ENCODE measurements around the gene OR4A16. TPM values are rescaled to one million over a fixed set of nuclear protein-coding genes. Genes with fewer than 3 reads are reported as not detected.

Gene OR4A16, protein sequence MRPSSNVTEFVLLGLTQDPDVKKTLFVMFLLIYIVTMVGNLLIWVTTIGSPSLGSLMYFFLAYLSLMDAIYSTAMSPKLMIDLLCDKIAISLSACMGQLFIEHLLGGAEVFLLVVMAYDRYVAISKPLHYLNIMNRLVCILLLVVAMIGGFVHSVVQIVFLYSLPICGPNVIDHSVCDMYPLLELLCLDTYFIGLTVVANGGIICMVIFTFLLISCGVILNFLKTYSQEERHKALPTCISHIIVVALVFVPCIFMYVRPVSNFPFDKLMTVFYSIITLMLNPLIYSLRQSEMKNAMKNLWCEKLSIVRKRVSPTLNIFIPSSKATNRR
- not detected in 2 replicates for total RNA-seq

DNA sequence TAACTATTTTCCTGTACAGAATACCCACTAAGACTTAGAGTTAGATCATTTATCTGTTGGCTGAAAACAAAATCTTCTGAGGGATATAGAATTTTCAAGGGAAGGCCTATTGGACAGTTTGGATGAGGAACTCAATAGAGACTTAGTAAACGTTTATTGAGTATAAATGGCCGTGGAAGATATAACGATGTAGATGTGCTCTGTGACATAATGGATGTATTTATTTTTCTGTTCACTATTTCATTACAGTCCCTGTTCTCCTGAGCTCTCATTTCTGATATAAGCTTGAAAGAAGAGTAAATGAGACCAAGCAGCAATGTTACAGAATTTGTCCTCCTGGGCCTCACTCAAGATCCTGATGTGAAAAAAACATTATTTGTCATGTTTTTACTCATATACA lies at the start of gene OR4A16:
Gene OR4A16 (plus strand): TSS at position 301 of the 400 bp plus-strand sequence. CDS start 0 bp downstream, at position 301.

DNA sequence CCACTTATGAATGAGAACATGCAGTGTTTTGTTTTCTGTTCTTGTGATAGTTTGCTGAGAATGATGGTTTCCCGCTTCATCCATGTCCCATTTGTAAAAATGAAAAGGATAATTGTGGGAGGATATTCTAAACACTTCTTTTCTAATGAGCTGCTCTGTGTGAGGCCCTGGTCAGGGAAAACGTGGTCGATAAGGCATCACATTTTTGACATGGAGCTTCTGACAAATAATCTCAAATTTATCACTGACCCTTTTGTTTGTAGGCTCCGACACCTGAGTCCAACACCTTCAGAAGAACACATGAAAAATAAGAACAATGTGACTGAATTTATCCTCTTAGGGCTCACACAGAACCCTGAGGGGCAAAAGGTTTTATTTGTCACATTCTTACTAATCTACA lies 24.7 kb downstream of the OR4A16 start, which contains the start of gene OR4A15:
Gene OR4A15 (plus strand): TSS at position 301 of the 400 bp plus-strand sequence. CDS start 0 bp downstream, at position 301.

Other genes with a start within 250 kb of the OR4A16 start
- not detected in 2 replicates for gene TRIM48, start 81.0 kb upstream of the OR4A16 start, total RNA-seq
- not detected in 2 replicates for gene OR4A15, start 24.8 kb downstream of the OR4A16 start, total RNA-seq
- gene OR4C15, start 211.3 kb downstream of the OR4A16 start, total RNA-seq: not detected in 2 replicates
- gene OR4C16, start 228.9 kb downstream of the OR4A16 start, total RNA-seq: not detected in 2 replicates